Endometrium (tissue), 2 donors: ENCODE results near the gene IGSF3.

Experiments used
- FAIRE-seq: peaks from 2 replicates; lab custom pipeline; 2012; peaks lifted over from hg19 to GRCh38; lab: Jason Lieb, UNC
- donor health status: control.
- donor health status: control.

IGSF3 gene

GRCh38 chr1:116686175-116686574 lies 18.6 kb upstream of the IGSF3 start:
- no peak for FAIRE-seq

GRCh38 chr1:116684575-116684974 lies 17.0 kb upstream of the IGSF3 start:
- FAIRE-seq = no peak

- no peak for FAIRE-seq
Measured at GRCh38 chr1:116682641-116683221, 15.2 kb upstream of the IGSF3 start.

GRCh38 chr1:116681343-116681899 lies 13.9 kb upstream of the IGSF3 start:
- FAIRE-seq = no peak

GRCh38 chr1:116680752-116681151 lies 13.2 kb upstream of the IGSF3 start:
- FAIRE-seq = no peak

GRCh38 chr1:116679828-116680628 lies 12.5 kb upstream of the IGSF3 start:
- no peak for FAIRE-seq

- no peak for FAIRE-seq
Measured at GRCh38 chr1:116679091-116679827, 11.7 kb upstream of the IGSF3 start.

- FAIRE-seq = no peak
Measured at GRCh38 chr1:116678732-116679090, 11.2 kb upstream of the IGSF3 start.

GRCh38 chr1:116677474-116678062 lies 10.0 kb upstream of the IGSF3 start:
- no peak for FAIRE-seq

- FAIRE-seq = no peak
Measured at GRCh38 chr1:116676291-116676690, 8.8 kb upstream of the IGSF3 start.

- no peak for FAIRE-seq
Measured at GRCh38 chr1:116674751-116675150, 7.2 kb upstream of the IGSF3 start.

GRCh38 chr1:116674011-116674531 lies 6.5 kb upstream of the IGSF3 start:
- no peak for FAIRE-seq

- FAIRE-seq = no peak
Measured at GRCh38 chr1:116671912-116672311, 4.4 kb upstream of the IGSF3 start.

GRCh38 chr1:116671072-116671760 lies 3.7 kb upstream of the IGSF3 start:
- FAIRE-seq = no peak

GRCh38 chr1:116668277-116668676 lies 744 bp upstream of the IGSF3 start:
- FAIRE-seq = no peak

- no peak for FAIRE-seq
Measured at GRCh38 chr1:116667078-116667574, 407 bp downstream of the IGSF3 start.

- no peak for FAIRE-seq
Measured at GRCh38 chr1:116666187-116667077, 1.1 kb downstream of the IGSF3 start.

GRCh38 chr1:116664978-116665371 lies 2.6 kb downstream of the IGSF3 start:
- no peak for FAIRE-seq

- FAIRE-seq = no peak
Measured at GRCh38 chr1:116664366-116664977, 3.1 kb downstream of the IGSF3 start.

- FAIRE-seq = no peak
Measured at GRCh38 chr1:116663821-116664220, 3.7 kb downstream of the IGSF3 start.
